ENCODE measurements around the gene MMP11. TPM values are rescaled to one million over a fixed set of nuclear protein-coding genes. Genes with fewer than 3 reads are reported as not detected.
A peak's percentile ranks its signal among the peaks of the same experiment; 100 is the strongest.

MMP11 gene
- polyA plus RNA-seq, 1 of the 3 experiments (the other 2 are of a cell fraction) = 64.4 TPM

- 0 out of 2 replicates have a peak, but pooled peaks cover 7% of the 10 kb centered on the region for H3K79me2 ChIP-seq (ENCODE audit: insufficient read depth)
- H3K27ac ChIP-seq (ENCODE audit: low read depth in 2 of 2, low read length in 1 of 2) = peak overlapping the region in 1 of 2 experiments; percentile 65; a peak in 1 of 4 replicates
- H4K20me1 ChIP-seq (ENCODE audit: insufficient read depth) = no peaks in the 10 kb centered on the region
- TF ChIP-seq GATA2 (CRISPR knock-in tag; IDR thresholded peaks at IDR 0.05) (no peak), FOXJ3 (CRISPR knock-in tag; IDR thresholded peaks at IDR 0.05) (no peak), TEAD4 (IDR thresholded peaks at IDR 0.05; ENCODE audit: borderline replicate concordance, insufficient read depth) (no peak), RXRA (IDR thresholded peaks at IDR 0.05; ENCODE audit: borderline replicate concordance, low read depth) (no peak), RCOR1 (IDR thresholded peaks at IDR 0.05; ENCODE audit: low read length) (no peak)
- H3K9me2 ChIP-seq = no peaks in the 10 kb centered on the region
- H3K4me3 ChIP-seq (ENCODE audit: low read depth in 2 of 2, low read length in 1 of 2) = peak overlapping the region; percentile 57 to 67
- no peaks in the 10 kb centered on the region for H3K27me3 ChIP-seq (ENCODE audit: insufficient read depth)
- peaks cover 4 to 30% of the 10 kb centered on the region in 2 experiments; a peak in 2 of 4 replicates for H3K4me1 ChIP-seq (ENCODE audit: control insufficient read depth in 1 of 2, insufficient read depth in 2 of 2, low read depth in 1 of 2, low read length in 1 of 2)
- no peak for DNase-seq
- H3K36me3 ChIP-seq (replicated peaks in 1 of 2; ENCODE audit: control insufficient read depth in 1 of 2, insufficient read depth in 2 of 2, low read length in 1 of 2) = no peaks in the 10 kb centered on the region
- ChIA-PET POLR2A (interaction anchor here (0.6 to 1.1 kb wide), 2 partner anchors 50 to 77 kb away, joined by 3 to 5 read pairs; no protein-coding TSS in a partner anchor), CTCF (interaction anchor here (1.1 to 14.9 kb wide), 3 partner anchors 18 to 76 kb away, joined by 3 to 277 read pairs (median 3); no protein-coding TSS in a partner anchor)
- WGBS (ENCODE audit: low lambda C conversion rate) = 21% methylated on average over 5 of the region's 6 CpGs
- H2AFZ ChIP-seq (ENCODE audit: low read depth) = peak overlapping the region; percentile 95
- peak overlapping the region; percentile 40; the same call in 1 of the 2 replicates for H3K9ac ChIP-seq
- peak overlapping the region; percentile 60; the same call in 1 of the 2 replicates for H3K4me2 ChIP-seq
- H3K9me3 ChIP-seq = no peaks in the 10 kb centered on the region
- H3F3A ChIP-seq (replicated peaks; ENCODE audit: insufficient read depth) = peaks cover 16% of the 10 kb centered on the region
Observed at GRCh38 chr22:23772315-23772648, 367 bp upstream of the MMP11 start.

GRCh38 chr22:23773483-23774113 is 949 bp downstream of the MMP11 start:
- H3K27me3 ChIP-seq (ENCODE audit: insufficient read depth) = no peaks in the 10 kb centered on the region
- no peaks in the 10 kb centered on the region for H4K20me1 ChIP-seq (ENCODE audit: insufficient read depth)
- no peak for TF ChIP-seq ZBTB33 (IDR thresholded peaks at IDR 0.05; ENCODE audit: borderline replicate concordance, low read depth)
- TF ChIP-seq MEF2A (IDR thresholded peaks at IDR 0.05; ENCODE audit: borderline replicate concordance, low read depth) = no peak
- TF ChIP-seq POLR2AphosphoS5 (IDR thresholded peaks at IDR 0.05; ENCODE audit: low read depth, low read length) = no peak
- no peak for TF ChIP-seq TEAD4 (IDR thresholded peaks at IDR 0.05; ENCODE audit: borderline replicate concordance, insufficient read depth)
- TF ChIP-seq FOXJ3 (CRISPR knock-in tag; IDR thresholded peaks at IDR 0.05) = no peak
- TF ChIP-seq FOXM1 (IDR thresholded peaks at IDR 0.05; ENCODE audit: low read depth) = no peak
- no peak for TF ChIP-seq TCF12 (IDR thresholded peaks at IDR 0.05)
- TF ChIP-seq JUND (IDR thresholded peaks at IDR 0.05) = no peak
- TF ChIP-seq SIN3A (IDR thresholded peaks at IDR 0.05; ENCODE audit: borderline replicate concordance, low read depth, low read length) = no peak
- no peak for TF ChIP-seq SMC3 (IDR thresholded peaks at IDR 0.05; ENCODE audit: low read depth, low read length)
- no peak for TF ChIP-seq CTCF (IDR thresholded peaks at IDR 0.05)
- no peak for TF ChIP-seq FOSL2 (IDR thresholded peaks at IDR 0.05; ENCODE audit: borderline replicate concordance, low read depth)
- TF ChIP-seq USF2 (IDR thresholded peaks at IDR 0.05; ENCODE audit: borderline replicate concordance, low read depth, low read length) = no peak
- no peak for TF ChIP-seq TAF1 (IDR thresholded peaks at IDR 0.05; ENCODE audit: borderline replicate concordance, low read depth, low read length)
- no peak for TF ChIP-seq GABPA (IDR thresholded peaks at IDR 0.05; ENCODE audit: low read depth)
- TF ChIP-seq YY1 (IDR thresholded peaks at IDR 0.05; ENCODE audit: low read depth) = no peak
- peak overlapping the region; percentile 72 for H3K9ac ChIP-seq
- H3K9me2 ChIP-seq = no peaks in the 10 kb centered on the region
- peak overlapping the region; percentile 86 for H3K4me2 ChIP-seq
- peaks cover 4 to 36% of the 10 kb centered on the region in 2 experiments; a peak in 2 of 4 replicates for H3K4me1 ChIP-seq (ENCODE audit: control insufficient read depth in 1 of 2, insufficient read depth in 2 of 2, low read depth in 1 of 2, low read length in 1 of 2)
- H3F3A ChIP-seq (replicated peaks; ENCODE audit: insufficient read depth) = peaks cover 16% of the 10 kb centered on the region
- no peak overlapping the region; the same call in 1 of the 2 replicates for H2AFZ ChIP-seq (ENCODE audit: low read depth)
- no peaks in the 10 kb centered on the region for H3K79me2 ChIP-seq (ENCODE audit: insufficient read depth)
- H3K4me3 ChIP-seq (ENCODE audit: low read depth in 2 of 2, low read length in 1 of 2) = peak overlapping the region; percentile 57 to 67
- WGBS (ENCODE audit: low lambda C conversion rate) = 88% methylated on average over 4 of the region's 7 CpGs
- no peaks in the 10 kb centered on the region for H3K36me3 ChIP-seq (replicated peaks in 1 of 2; ENCODE audit: control insufficient read depth in 1 of 2, insufficient read depth in 2 of 2, low read length in 1 of 2)
- H3K9me3 ChIP-seq = no peaks in the 10 kb centered on the region
- no peak for DNase-seq
- ChIA-PET POLR2A (interaction anchor here (1.0 to 1.6 kb wide), 2 partner anchors 13 to 73 kb away, joined by 4 read pairs; partner anchors contain the start of gene SMARCB1), CTCF (interaction anchor here (0.9 to 14.9 kb wide), 4 partner anchors 16 to 84 kb away, joined by 4 to 277 read pairs (median 12); partner anchors contain the start of gene SLC2A11)
- no peak overlapping the region for H3K27ac ChIP-seq (ENCODE audit: low read depth in 2 of 2, low read length in 1 of 2)

Measured in SK-N-SH (cell line).